WI38 (cell line): ENCODE results near the gene TTPAL.

ENCODE experiments used
- H3K4me3 ChIP-seq: 2 replicates; pipeline ENCODE4 v1.5.1; 2011; ENCODE audit warnings: low read depth, mild to moderate bottlenecking, control low read depth, low read length
- TF ChIP-seq, protein P1 (sequence below): IDR thresholded peaks from 2 replicates; pipeline ENCODE4 v1.5.1; 2012; ENCODE audit warnings: low read depth, mild to moderate bottlenecking, control low read depth, low read length

The TTPAL gene

GRCh38 chr20:44518248-44518647 is 42.6 kb downstream of the TTPAL start:
- TF ChIP-seq, protein P1, sequence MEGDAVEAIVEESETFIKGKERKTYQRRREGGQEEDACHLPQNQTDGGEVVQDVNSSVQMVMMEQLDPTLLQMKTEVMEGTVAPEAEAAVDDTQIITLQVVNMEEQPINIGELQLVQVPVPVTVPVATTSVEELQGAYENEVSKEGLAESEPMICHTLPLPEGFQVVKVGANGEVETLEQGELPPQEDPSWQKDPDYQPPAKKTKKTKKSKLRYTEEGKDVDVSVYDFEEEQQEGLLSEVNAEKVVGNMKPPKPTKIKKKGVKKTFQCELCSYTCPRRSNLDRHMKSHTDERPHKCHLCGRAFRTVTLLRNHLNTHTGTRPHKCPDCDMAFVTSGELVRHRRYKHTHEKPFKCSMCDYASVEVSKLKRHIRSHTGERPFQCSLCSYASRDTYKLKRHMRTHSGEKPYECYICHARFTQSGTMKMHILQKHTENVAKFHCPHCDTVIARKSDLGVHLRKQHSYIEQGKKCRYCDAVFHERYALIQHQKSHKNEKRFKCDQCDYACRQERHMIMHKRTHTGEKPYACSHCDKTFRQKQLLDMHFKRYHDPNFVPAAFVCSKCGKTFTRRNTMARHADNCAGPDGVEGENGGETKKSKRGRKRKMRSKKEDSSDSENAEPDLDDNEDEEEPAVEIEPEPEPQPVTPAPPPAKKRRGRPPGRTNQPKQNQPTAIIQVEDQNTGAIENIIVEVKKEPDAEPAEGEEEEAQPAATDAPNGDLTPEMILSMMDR, result no peak
- H3K4me3 ChIP-seq, result no peak overlapping the region

GRCh38 chr20:44520881-44521280 is 45.2 kb downstream of the TTPAL start:
- TF ChIP-seq, protein P1, result no peak
- peak overlapping the region; percentile 100 for H3K4me3 ChIP-seq

GRCh38 chr20:44521484-44522481 is 46.1 kb downstream of the TTPAL start, which contains the start of gene SERINC3:
Gene SERINC3, minus strand, starts transcription at chr20:44522070. Its CDS starts 119 bp downstream, at chr20:44521951.
- H3K4me3 ChIP-seq, result peak within 1 kb of the TSS; percentile 100
- TF ChIP-seq, protein P1, result no peak

GRCh38 chr20:44522841-44523240 is 47.2 kb downstream of the TTPAL start:
- TF ChIP-seq, protein P1, result no peak
- no peak overlapping the region for H3K4me3 ChIP-seq

DNA sequence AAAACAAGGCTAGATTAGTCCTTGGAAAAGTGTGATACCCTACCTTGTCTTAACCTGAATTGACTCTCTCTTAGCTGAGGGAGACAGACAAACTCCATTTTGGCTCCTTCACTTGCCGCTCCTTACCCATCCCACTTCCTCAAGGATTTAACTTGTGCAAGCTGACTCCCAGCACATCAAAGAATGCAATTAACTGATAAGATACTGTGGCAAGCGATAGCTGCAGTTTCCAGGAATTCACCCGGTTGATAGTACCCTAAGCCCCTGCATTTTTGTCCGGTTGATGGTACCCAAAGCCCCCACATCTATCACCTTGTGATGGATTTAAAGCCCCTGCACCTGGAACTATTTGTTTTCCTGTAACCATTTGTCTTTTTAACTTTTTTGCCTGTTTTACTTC is 48.1 kb downstream of the TTPAL start:
- no peak overlapping the region for H3K4me3 ChIP-seq
- TF ChIP-seq, protein P1, result no peak

DNA sequence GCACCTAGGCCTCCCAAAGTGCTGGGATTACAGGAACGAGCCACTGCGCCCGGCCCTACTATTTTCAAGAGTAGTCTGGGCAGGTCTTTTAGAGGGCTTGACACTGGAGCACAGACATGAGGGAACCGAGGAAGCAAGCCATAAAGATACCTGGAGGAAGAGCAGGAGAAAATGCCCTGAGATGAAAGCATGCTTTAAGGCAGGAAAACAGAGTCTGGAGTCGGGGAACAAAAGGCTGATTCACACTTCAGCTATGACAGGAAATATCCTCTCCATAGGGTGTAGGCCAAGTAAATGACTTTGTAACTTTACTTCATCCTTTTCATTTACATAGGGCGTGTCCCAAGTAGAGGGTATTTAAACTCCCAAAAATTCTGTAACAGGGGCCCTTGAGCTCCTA is 50.5 kb downstream of the TTPAL start:
- TF ChIP-seq, protein P1, result no peak
- H3K4me3 ChIP-seq, result no peak overlapping the region

DNA sequence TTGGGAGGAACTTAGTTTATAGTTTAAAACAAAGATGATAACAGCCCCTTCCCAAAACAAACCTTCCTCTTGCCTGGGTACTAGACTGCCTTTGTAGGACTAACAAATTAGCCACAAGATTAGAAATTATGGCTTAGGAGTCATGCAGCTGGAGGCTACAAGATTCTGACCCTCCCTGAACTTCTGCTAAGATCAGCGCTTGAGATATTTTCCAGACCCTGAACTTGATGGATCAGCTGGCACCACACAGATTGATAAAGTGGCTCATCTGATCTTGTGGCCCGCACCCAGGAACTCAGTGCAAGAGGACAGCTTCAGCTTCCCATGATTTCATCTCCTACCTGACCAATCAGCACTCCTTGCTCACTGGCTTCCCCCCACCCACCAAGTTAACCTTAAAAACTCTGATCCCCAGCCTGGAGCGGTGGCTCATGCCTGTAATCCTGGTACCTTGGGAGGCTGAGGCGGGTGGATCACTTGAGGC is 52.1 kb downstream of the TTPAL start:
- TF ChIP-seq, protein P1, result no peak
- H3K4me3 ChIP-seq, result no peak overlapping the region
